Smooth muscle cell (in vitro differentiated cells): Measurements from ENCODE around the gene SLC35B3. TPM values are rescaled to one million over a fixed set of nuclear protein-coding genes. Genes with fewer than 3 reads are reported as not detected.
"Not testable (repeated sequence)": the region's sequence is repeated elsewhere in the genome, so short reads cannot be mapped to it uniquely, and the experiment has no call there.

Experiments used
- DNase-seq: peaks from one replicate; lab custom pipeline; 2025; ENCODE audit not compliant: unreplicated experiment; lab: John Stamatoyannopoulos, UW
- H2AFZ ChIP-seq: fragments of 200-600 bp; sonication (generic); 2 replicates; pipeline ENCODE4 v1.6.0; 2016; ENCODE audit warnings: antibody characterized with exemption, low read depth, mild to moderate bottlenecking
- H3F3A ChIP-seq: fragments of 200-600 bp; sonication (generic); 2 replicates; pipeline ENCODE4 v1.6.0; 2017; ENCODE audit warnings: antibody characterized with exemption, low read depth
- H3K27ac ChIP-seq: fragments of 200-600 bp; sonication (generic); 2 replicates; pipeline ENCODE4 v1.5.1; 2016; ENCODE audit warnings: low read depth, mild to moderate bottlenecking
- H3K27me3 ChIP-seq: fragments of 200-600 bp; sonication (generic); 2 replicates; pipeline ENCODE4 v1.6.1; 2016; ENCODE audit warnings: low read depth, mild to moderate bottlenecking
- H3K36me3 ChIP-seq: fragments of 200-600 bp; sonication (generic); 2 replicates; pipeline ENCODE4 v1.5.1; 2016; ENCODE audit warnings: low read depth
- H3K4me1 ChIP-seq: fragments of 200-600 bp; sonication (generic); 2 replicates; pipeline ENCODE4 v1.5.1; 2016; ENCODE audit warnings: low read depth
- H3K4me2 ChIP-seq: fragments of 200-600 bp; sonication (generic); 2 replicates; pipeline ENCODE4 v1.6.0; 2016; ENCODE audit warnings: mild to moderate bottlenecking
- H3K4me3 ChIP-seq: fragments of 200-600 bp; sonication (generic); 2 replicates; pipeline ENCODE4 v1.5.1; 2016; ENCODE audit warnings: mild to moderate bottlenecking
- H3K79me2 ChIP-seq: fragments of 200-600 bp; sonication (generic); 2 replicates; pipeline ENCODE4 v1.6.0; 2016; ENCODE audit warnings: low read depth, mild to moderate bottlenecking
- H3K9ac ChIP-seq: fragments of 200-600 bp; sonication (generic); 2 replicates; pipeline ENCODE4 v1.6.0; 2016; ENCODE audit warnings: low read depth
- H3K9me3 ChIP-seq: fragments of 200-600 bp; sonication (generic); replicated peaks from 2 replicates; pipeline ENCODE4 v1.5.1; 2016; ENCODE audit warnings: low read depth
- H4K20me1 ChIP-seq: fragments of 200-600 bp; sonication (generic); 2 replicates; pipeline ENCODE4 v1.6.0; 2016; ENCODE audit warnings: low read depth
- WGBS: methylation state at CpG from one replicate; pipeline ENCODE4 v1.1.7; 2016; ENCODE audit warnings: low lambda C conversion rate; 5-methylcytosine and 5-hydroxymethylcytosine counted together
- polyA plus RNA-seq: library from polyadenylated mRNA; unstranded; fragments of >200 nt; fragmentation: Nextera tagmentation; extraction: Ambion mirVana; gene quantifications from 2 replicates; pipeline ENCODE4 v1.2.1, GENCODE V29; 2016
- total RNA-seq: library from RNA; depleted of rRNA; stranded (reverse); fragments of >200 nt; gene quantifications from 2 replicates; pipeline ENCODE4 v1.2.3, GENCODE V29; 2014
- TF ChIP-seq, protein P1 (sequence below): fragments of 200-600 bp; sonication (generic); IDR thresholded peaks from 2 replicates; pipeline ENCODE4 v1.5.1; 2017; ENCODE audit warnings: borderline replicate concordance, mild to moderate bottlenecking, antibody characterized with exemption; ENCODE audit not compliant: insufficient read depth, poor library complexity, severe bottlenecking

SLC35B3 gene
- total and polyA plus RNA-seq, 2 experiments from 2014 or later: 24.2 to 24.5 TPM

DNA sequence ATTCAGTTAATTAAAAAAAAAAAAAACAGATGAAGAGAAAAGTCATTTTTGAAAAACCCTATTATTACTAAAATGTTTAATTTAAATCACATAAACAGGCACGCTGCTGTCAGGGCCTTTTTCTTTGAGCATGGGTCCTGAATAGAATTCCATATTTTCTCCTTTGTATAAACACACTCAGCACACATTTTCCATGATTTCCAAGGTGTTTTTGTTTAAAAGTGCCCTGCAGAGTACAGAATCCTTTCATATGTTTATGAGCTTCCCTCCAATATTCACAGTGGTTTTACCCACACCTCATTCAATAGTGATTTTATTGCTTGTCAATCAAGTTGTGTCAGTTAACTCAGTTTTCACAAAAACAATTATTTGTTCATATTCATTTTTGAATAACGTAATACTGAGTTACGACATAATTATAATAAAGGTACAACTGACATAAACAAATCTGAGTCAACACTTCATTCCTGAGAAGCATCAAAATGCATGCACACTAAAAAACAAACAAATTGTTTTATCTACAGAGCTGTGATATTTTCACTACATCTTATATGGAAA is 15.2 kb downstream of the SLC35B3 start:
- TF ChIP-seq, protein P1, sequence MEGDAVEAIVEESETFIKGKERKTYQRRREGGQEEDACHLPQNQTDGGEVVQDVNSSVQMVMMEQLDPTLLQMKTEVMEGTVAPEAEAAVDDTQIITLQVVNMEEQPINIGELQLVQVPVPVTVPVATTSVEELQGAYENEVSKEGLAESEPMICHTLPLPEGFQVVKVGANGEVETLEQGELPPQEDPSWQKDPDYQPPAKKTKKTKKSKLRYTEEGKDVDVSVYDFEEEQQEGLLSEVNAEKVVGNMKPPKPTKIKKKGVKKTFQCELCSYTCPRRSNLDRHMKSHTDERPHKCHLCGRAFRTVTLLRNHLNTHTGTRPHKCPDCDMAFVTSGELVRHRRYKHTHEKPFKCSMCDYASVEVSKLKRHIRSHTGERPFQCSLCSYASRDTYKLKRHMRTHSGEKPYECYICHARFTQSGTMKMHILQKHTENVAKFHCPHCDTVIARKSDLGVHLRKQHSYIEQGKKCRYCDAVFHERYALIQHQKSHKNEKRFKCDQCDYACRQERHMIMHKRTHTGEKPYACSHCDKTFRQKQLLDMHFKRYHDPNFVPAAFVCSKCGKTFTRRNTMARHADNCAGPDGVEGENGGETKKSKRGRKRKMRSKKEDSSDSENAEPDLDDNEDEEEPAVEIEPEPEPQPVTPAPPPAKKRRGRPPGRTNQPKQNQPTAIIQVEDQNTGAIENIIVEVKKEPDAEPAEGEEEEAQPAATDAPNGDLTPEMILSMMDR: no peak
- no peak for DNase-seq
- Histone ChIP-seq H3K27me3 (no peaks in the 10 kb centered on the region), H3K4me1 (no peaks in the 10 kb centered on the region), H2AFZ (no peak overlapping the region), H3K27ac (no peak overlapping the region), H3F3A (no peaks in the 10 kb centered on the region), H3K79me2 (no peaks in the 10 kb centered on the region), H3K36me3 (peaks cover 20% of the 10 kb centered on the region), H3K9me3 (no peaks in the 10 kb centered on the region), H3K4me3 (no peak overlapping the region), H4K20me1 (no peaks in the 10 kb centered on the region), H3K4me2 (no peak overlapping the region), H3K9ac (no peak overlapping the region)
- 95% methylated on average over 3 of the region's 3 CpGs for WGBS

- Histone ChIP-seq H3K27me3 (no peaks in the 10 kb centered on the region), H3K4me3 (no peak overlapping the region), H3K4me1 (no peaks in the 10 kb centered on the region), H3K36me3 (peaks cover 26% of the 10 kb centered on the region), H3F3A (no peaks in the 10 kb centered on the region), H3K27ac (no peak overlapping the region), H3K79me2 (no peaks in the 10 kb centered on the region), H3K9me3 (no peaks in the 10 kb centered on the region), H3K4me2 (no peak overlapping the region), H3K9ac (no peak overlapping the region), H2AFZ (no peak overlapping the region), H4K20me1 (no peaks in the 10 kb centered on the region)
- TF ChIP-seq, protein P1: no peak
- DNase-seq: no peak
- 96% methylated on average over 2 of the region's 2 CpGs for WGBS
These were observed 19.4 kb downstream of the SLC35B3 start for GRCh38 chr6:8415913-8416312.

DNA sequence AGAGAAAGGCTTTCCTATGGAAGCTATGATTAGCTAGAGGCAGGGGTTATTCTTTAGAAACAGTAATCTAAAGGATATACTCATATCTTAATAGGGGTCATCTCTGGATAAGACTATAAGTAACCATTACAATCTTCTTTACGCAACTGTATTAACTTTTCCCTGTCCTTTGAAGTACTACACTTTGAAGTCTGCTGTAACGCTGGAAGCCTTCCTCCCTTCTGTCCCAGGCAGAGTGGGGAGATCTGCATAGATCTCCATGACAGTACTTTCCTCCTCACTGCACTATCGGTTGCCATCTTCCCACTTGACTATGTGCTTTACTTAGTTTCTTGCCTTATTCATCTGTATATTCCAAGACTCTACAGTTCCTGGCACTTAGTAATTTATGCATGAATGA is 20.1 kb downstream of the SLC35B3 start:
- no peaks in the 10 kb centered on the region for H3K9me3 ChIP-seq
- H3K79me2 ChIP-seq: no peaks in the 10 kb centered on the region
- peaks cover 26% of the 10 kb centered on the region for H3K36me3 ChIP-seq
- TF ChIP-seq, protein P1: no peak
- H3K4me1 ChIP-seq: no peaks in the 10 kb centered on the region
- H3K27me3 ChIP-seq: no peaks in the 10 kb centered on the region
- H3F3A ChIP-seq: no peaks in the 10 kb centered on the region
- H3K4me2 ChIP-seq: no peak overlapping the region
- no peak overlapping the region for H3K9ac ChIP-seq
- H4K20me1 ChIP-seq: no peaks in the 10 kb centered on the region
- WGBS: 55% methylated on average over 3 of the region's 3 CpGs
- H2AFZ ChIP-seq: no peak overlapping the region
- H3K4me3 ChIP-seq: no peak overlapping the region
- H3K27ac ChIP-seq: no peak overlapping the region
- DNase-seq: no peak

DNA sequence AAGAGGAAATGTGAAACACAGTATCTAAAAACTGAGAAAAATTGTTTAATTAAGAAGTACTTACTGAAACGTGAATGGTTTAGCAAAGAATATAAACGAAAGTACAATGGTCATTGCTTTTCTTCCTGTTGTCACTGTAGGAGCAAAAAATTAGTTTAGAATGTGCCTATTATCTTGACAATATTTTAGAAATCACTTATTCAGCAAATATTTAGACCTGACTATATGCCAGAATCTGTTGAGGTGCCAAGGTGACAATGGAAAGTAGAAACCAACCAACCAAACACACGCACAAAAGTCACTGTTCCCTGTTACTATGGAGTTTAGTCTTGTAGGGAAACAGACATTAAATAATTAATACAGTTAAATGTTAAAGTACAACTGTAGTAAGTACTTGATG is 20.5 kb downstream of the SLC35B3 start:
- TF ChIP-seq, protein P1: no peak
- Histone ChIP-seq H3K27me3 (no peaks in the 10 kb centered on the region), H2AFZ (no peak overlapping the region), H3F3A (no peaks in the 10 kb centered on the region), H3K4me2 (no peak overlapping the region), H3K9ac (no peak overlapping the region), H3K27ac (no peak overlapping the region), H3K4me1 (no peaks in the 10 kb centered on the region), H3K4me3 (no peak overlapping the region), H3K9me3 (no peaks in the 10 kb centered on the region), H3K36me3 (peaks cover 26% of the 10 kb centered on the region), H4K20me1 (no peaks in the 10 kb centered on the region), H3K79me2 (no peaks in the 10 kb centered on the region)
- no peak for DNase-seq
- WGBS: 95% methylated on average over 3 of the region's 3 CpGs

- 94% methylated on average over 4 of the region's 4 CpGs for WGBS
- H3F3A ChIP-seq, DNase-seq: not testable (repeated sequence)
These were observed 29.4 kb downstream of the SLC35B3 start for GRCh38 chr6:8405946-8406345.

More at GRCh38 chr6:8405946-8406345, 29.4 kb downstream of the SLC35B3 start:
- H3K4me3 ChIP-seq, H3K9ac ChIP-seq, H3K36me3 ChIP-seq, H2AFZ ChIP-seq, H3K4me2 ChIP-seq, H3K79me2 ChIP-seq, H3K27me3 ChIP-seq, H4K20me1 ChIP-seq, H3K9me3 ChIP-seq, H3K27ac ChIP-seq, H3K4me1 ChIP-seq: not testable (repeated sequence)
